HepG2 (cell line): ENCODE results near the gene CYP2J2. TPM values are rescaled to one million over a fixed set of nuclear protein-coding genes. Genes with fewer than 3 reads are reported as not detected.

Experiments
- ATAC-seq: fragments of 200-7000 bp; cut with Tn5 transposase; 3 replicates; pipeline ENCODE4 v1.9.1; 2020; ENCODE audit warnings: mild to moderate bottlenecking, moderate library complexity
- BruUV-seq: library from RNA; stranded (reverse); fragments of 400-500 nt; replicated peaks from 2 replicates; lab custom pipeline; 2021; lab: Mats Ljungman, UMichigan
- CTCF ChIA-PET: fragments of 300-600 bp; formaldehyde crosslinking; extraction: SDS; loops from one replicate; lab custom pipeline; 2021; ENCODE audit warnings: low total read pairs, inconsistent platforms, low intra/inter-chr PET ratio; lab: Yijun Ruan, JAX
- POLR2A ChIA-PET: fragments of 350-600 bp; sonication (Branson Sonifier 250); formaldehyde crosslinking; loops from one replicate; lab custom pipeline; 2020; ENCODE audit warnings: antibody characterized with exemption, inconsistent platforms; lab: Yijun Ruan, JAX
- DNase-seq: peaks from one replicate; pipeline ENCODE4 v3.0.0-alpha.2; 2015; ENCODE audit warnings: low spot score
- FAIRE-seq: peaks from 3 replicates; lab custom pipeline; 2011; peaks lifted over from hg19 to GRCh38; lab: Jason Lieb, UNC
- H2AFZ ChIP-seq: one replicate; pipeline ENCODE4 v1.6.1; 2011; ENCODE audit warnings: low read length, inconsistent platforms
- H3K27ac ChIP-seq: fragments of 300-600 bp; 3 replicates; pipeline ENCODE4 v1.8.0; 2011; ENCODE audit warnings: mixed run types, mild to moderate bottlenecking, mixed read lengths, low read length, inconsistent platforms; ENCODE audit not compliant: insufficient read depth; ENCODE audit errors: extremely low read length
- H3K27me3 ChIP-seq, 2 experiments: fragments of 200-600 bp in 1 of 2; 2 replicates in 1 of 2; 3 replicates in 1 of 2; pipeline versions ENCODE4 v1.6.0 to v1.8.0; 2011; ENCODE audit warnings: low read length in 2 of 2, mild to moderate bottlenecking in 2 of 2, moderate library complexity in 2 of 2, inconsistent platforms in 1 of 2; ENCODE audit not compliant: insufficient read depth in 2 of 2, control insufficient read depth in 1 of 2
- H3K36me3 ChIP-seq, 2 experiments: fragments of 200-600 bp in 1 of 2; replicated peaks in 1 of 2; 2 replicates in 1 of 2; 3 replicates in 1 of 2; pipeline versions ENCODE4 v1.5.1 to v1.8.0; 2011; ENCODE audit warnings: low read length in 2 of 2, inconsistent platforms in 1 of 2; ENCODE audit not compliant: insufficient read depth in 2 of 2, control insufficient read depth in 1 of 2
- H3K4me1 ChIP-seq: 2 replicates; pipeline ENCODE4 v1.5.1; 2012; ENCODE audit warnings: low read length, inconsistent platforms; ENCODE audit not compliant: insufficient read depth
- H3K4me2 ChIP-seq: 2 replicates; pipeline ENCODE4 v1.6.0; 2011; ENCODE audit warnings: low read depth, low read length, inconsistent platforms
- H3K4me3 ChIP-seq, 3 experiments: fragments of 200-600 bp in 1 of 3; sonication (generic), shearing (Covaris generic) in 1 of 3; replicated peaks in 1 of 3; 2 replicates each; pipeline ENCODE4 v1.5.1; 2011 to 2016; ENCODE audit warnings: low read length in 3 of 3, inconsistent platforms in 2 of 3, low read depth in 2 of 3, mild to moderate bottlenecking in 2 of 3, control low read depth in 1 of 3, mixed read lengths in 1 of 3; ENCODE audit not compliant: insufficient read depth in 1 of 3
- H3K79me2 ChIP-seq: one replicate; pipeline ENCODE4 v1.6.1; 2011; ENCODE audit warnings: low read length, inconsistent platforms; ENCODE audit not compliant: insufficient read depth
- H3K9ac ChIP-seq: 2 replicates; pipeline ENCODE4 v1.6.0; 2011; ENCODE audit warnings: mild to moderate bottlenecking, low read depth, low read length, inconsistent platforms; ENCODE audit not compliant: insufficient read depth
- H3K9me3 ChIP-seq: 2 replicates; pipeline ENCODE4 v1.5.1; 2012; ENCODE audit warnings: mild to moderate bottlenecking, low read length
- H4K20me1 ChIP-seq: 2 replicates; pipeline ENCODE4 v1.6.0; 2011; ENCODE audit warnings: inconsistent platforms, mild to moderate bottlenecking, low read length, moderate library complexity; ENCODE audit not compliant: insufficient read depth
- TCF7L2 ChIP-seq: IDR thresholded peaks from 2 replicates; pipeline ENCODE4 v1.6.1; 2011; ENCODE audit warnings: mild to moderate bottlenecking, low read depth, low read length, moderate library complexity
- ZNF142 ChIP-seq: sonication (generic); formaldehyde crosslinking; IDR thresholded peaks from 2 replicates; pipeline ENCODE4 v1.4.0; 2020; ENCODE audit warnings: missing genetic modification reagents
- WGBS: methylation state at CpG from one replicate; pipeline ENCODE4 v1.1.6; 2017; ENCODE audit warnings: low lambda C conversion rate; 5-methylcytosine and 5-hydroxymethylcytosine counted together
- in situ Hi-C: cut with HindIII; loops from 2 replicates; pipeline ENCODE4 v1.10.0; 2017; ENCODE audit warnings: low pct_unique_long_range_greater_than_20kb; ENCODE audit not compliant: extremely low pct_ligation_motif_present
- intact Hi-C: fragments of 100-400 bp; cut with micrococcal nuclease; formaldehyde crosslinking; loops from one replicate; pipeline ENCODE4 v1.10.0; 2022; ENCODE audit not compliant: unreplicated experiment
- polyA plus RNA-seq, 8 experiments: library from polyadenylated mRNA; depleted of rRNA in 3 of 8; stranded (reverse) in 7 of 8; unstranded in 1 of 8; fragments of >200 nt; fragmentation: Illumina TruSeq in 4 of 8; extraction: Trizol in 4 of 8; gene quantifications; 2 replicates each; pipeline versions ENCODE4 v1.2.1 to v1.2.3, GENCODE V29; 2011 to 2016; ENCODE audit warnings: low read depth in 4 of 8, missing spikeins in 1 of 8, mixed read lengths in 1 of 8; ENCODE audit not compliant: insufficient read depth in 1 of 8
- total RNA-seq, 5 experiments: library from RNA; depleted of rRNA; stranded (reverse); fragments of >200 nt; fragmentation: Illumina TruSeq; extraction: Trizol; gene quantifications; 2 replicates each; pipeline ENCODE4 v1.2.3, GENCODE V29; 2016; ENCODE audit warnings: low read depth in 1 of 5

The CYP2J2 gene
- total and polyA plus RNA-seq, 2 of the 13 experiments (the other 11 are each of a cell fraction or from before 2014, with no cell fraction given), result 2.1 to 5.9 TPM

- no peaks in the 10 kb centered on the region for H3K36me3 ChIP-seq
- DNase-seq, result no peak
- in situ Hi-C loops (loop anchor here (5.0 kb wide), 1 partner anchor 69 kb away; no protein-coding TSS in a partner anchor), intact Hi-C loops (no loop called here)
- H3K9me3 ChIP-seq, result no peaks in the 10 kb centered on the region
- ChIA-PET POLR2A (interaction anchor here (1.0 kb wide), 1 partner anchor 69 kb away, joined by 4 read pairs; no protein-coding TSS in a partner anchor), CTCF (interaction anchor here (2.6 kb wide), 1 partner anchor 69 kb away, joined by 27 read pairs; no protein-coding TSS in a partner anchor)
- peaks cover 9% of the 10 kb centered on the region for H3K4me1 ChIP-seq
- no peak for ATAC-seq
- H3K79me2 ChIP-seq, result no peaks in the 10 kb centered on the region
- BruUV-seq, result no TSS peak
- no peak overlapping the region for H3K27ac ChIP-seq
- 93% methylated on average over 3 of the region's 3 CpGs for WGBS
- no peak overlapping the region for H3K4me3 ChIP-seq
- no peak overlapping the region for H2AFZ ChIP-seq
- H3K9ac ChIP-seq, result no peak overlapping the region
- TF ChIP-seq TCF7L2 (no peak), ZNF142 (no peak)
- no peak overlapping the region for H3K4me2 ChIP-seq
- H3K27me3 ChIP-seq, result no peaks in the 10 kb centered on the region
- H4K20me1 ChIP-seq, result no peaks in the 10 kb centered on the region
- no peak for FAIRE-seq
Observed at GRCh38 chr1:59878370-59878769, 48.2 kb downstream of the CYP2J2 start.
